Fibroblast of villous mesenchyme (primary cell): ENCODE measurements around the gene GPM6B. TPM values are rescaled to one million over a fixed set of nuclear protein-coding genes. Genes with fewer than 3 reads are reported as not detected.

Source experiments
- DNase-seq: peaks from one replicate; pipeline ENCODE4 v3.0.0-alpha.2; 2010; ENCODE audit warnings: low read depth
- H3K4me3 ChIP-seq: 2 replicates; pipeline ENCODE4 v1.5.1; 2011; ENCODE audit warnings: low read depth, mild to moderate bottlenecking, low read length
- total RNA-seq: library from RNA; depleted of rRNA; stranded (reverse); fragments of >200 nt; gene quantifications from 2 replicates; pipeline ENCODE4 v1.2.3, GENCODE V29; 2012
- TF ChIP-seq, protein P1 (sequence below): IDR thresholded peaks from 2 replicates; pipeline ENCODE4 v1.5.1; 2012; ENCODE audit warnings: low read depth, mild to moderate bottlenecking, low read length; ENCODE audit not compliant: insufficient read depth

GPM6B gene
- total RNA-seq, 1 donor, result under 0.01 TPM

DNA sequence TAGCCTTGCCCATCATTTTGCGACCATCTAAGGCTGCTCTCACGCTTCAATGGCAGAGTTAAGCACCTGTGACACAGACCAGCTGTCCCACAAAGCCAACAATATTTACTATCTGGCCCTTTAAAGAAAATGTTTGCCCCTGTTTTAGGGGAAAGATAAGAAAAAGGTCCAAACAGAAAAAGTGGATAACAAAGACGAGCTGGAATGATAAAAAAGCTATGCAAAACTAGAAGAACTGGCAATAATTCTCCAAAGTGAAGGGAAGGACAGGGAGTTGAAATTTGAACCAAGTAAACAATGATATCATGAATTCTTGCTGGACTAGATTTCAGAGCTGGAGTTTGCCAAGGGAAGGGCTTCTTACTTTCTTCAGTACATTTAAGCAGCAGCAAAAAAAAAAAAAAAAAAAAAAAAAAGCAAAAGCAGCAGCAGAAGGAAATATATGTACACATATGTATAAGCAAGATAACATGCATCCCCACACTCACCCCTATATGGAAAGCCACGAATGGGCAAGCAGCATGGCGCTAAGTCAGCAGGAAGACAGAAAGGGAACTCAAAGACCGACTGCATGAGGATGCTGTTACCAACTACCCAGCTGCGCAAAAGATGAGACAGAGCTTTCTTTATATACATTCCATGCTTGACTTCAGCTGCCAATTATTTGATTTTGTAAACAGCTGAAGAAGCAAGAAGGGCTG is 94.9 kb downstream of the GPM6B start:
- H3K4me3 ChIP-seq, result no peak overlapping the region
- peak; percentile 61 for DNase-seq
- TF ChIP-seq, protein P1, sequence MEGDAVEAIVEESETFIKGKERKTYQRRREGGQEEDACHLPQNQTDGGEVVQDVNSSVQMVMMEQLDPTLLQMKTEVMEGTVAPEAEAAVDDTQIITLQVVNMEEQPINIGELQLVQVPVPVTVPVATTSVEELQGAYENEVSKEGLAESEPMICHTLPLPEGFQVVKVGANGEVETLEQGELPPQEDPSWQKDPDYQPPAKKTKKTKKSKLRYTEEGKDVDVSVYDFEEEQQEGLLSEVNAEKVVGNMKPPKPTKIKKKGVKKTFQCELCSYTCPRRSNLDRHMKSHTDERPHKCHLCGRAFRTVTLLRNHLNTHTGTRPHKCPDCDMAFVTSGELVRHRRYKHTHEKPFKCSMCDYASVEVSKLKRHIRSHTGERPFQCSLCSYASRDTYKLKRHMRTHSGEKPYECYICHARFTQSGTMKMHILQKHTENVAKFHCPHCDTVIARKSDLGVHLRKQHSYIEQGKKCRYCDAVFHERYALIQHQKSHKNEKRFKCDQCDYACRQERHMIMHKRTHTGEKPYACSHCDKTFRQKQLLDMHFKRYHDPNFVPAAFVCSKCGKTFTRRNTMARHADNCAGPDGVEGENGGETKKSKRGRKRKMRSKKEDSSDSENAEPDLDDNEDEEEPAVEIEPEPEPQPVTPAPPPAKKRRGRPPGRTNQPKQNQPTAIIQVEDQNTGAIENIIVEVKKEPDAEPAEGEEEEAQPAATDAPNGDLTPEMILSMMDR, result no peak

GRCh38 chrX:13721371-13721770 is 95.5 kb downstream of the GPM6B start:
- no peak for DNase-seq

More at GRCh38 chrX:13721371-13721770, 95.5 kb downstream of the GPM6B start:
- H3K4me3 ChIP-seq, result no peak overlapping the region
- TF ChIP-seq, protein P1, result no peak

Other genes with a start within 250 kb of the GPM6B start
- gene EGFL6, start 247.5 kb downstream of the GPM6B start, total RNA-seq, result 0.32 and 0.86 TPM in 2 replicates
- 2.3 and 5.2 TPM in 2 replicates for gene TCEANC, start 164.0 kb downstream of the GPM6B start, total RNA-seq
- gene RAB9A, start 128.0 kb downstream of the GPM6B start, total RNA-seq, result 44.5 and 63.0 TPM in 2 replicates
- gene TRAPPC2, start 82.5 kb downstream of the GPM6B start, total RNA-seq, result 13.2 and 28.1 TPM in 2 replicates
- 12.5 and 15.1 TPM in 2 replicates for gene OFD1, start 82.3 kb downstream of the GPM6B start, total RNA-seq
- 9.3 and 10.4 TPM in 2 replicates for gene GEMIN8, start 212.8 kb upstream of the GPM6B start, total RNA-seq